ENCODE data around the gene STK17B. TPM values are rescaled to one million over a fixed set of nuclear protein-coding genes. Genes with fewer than 3 reads are reported as not detected.

The STK17B gene
- total RNA-seq, 4 donors from 2014 or later: 3.6 to 21.1 (median 11.9) TPM

- TF ChIP-seq POLR2A (IDR thresholded peaks at IDR 0.05) (no peak), EP300 (IDR thresholded peaks at IDR 0.05) (no peak), POLR2AphosphoS5 (IDR thresholded peaks at IDR 0.05) (no peak), CTCF (IDR thresholded peaks at IDR 0.05) (no peak)
- ATAC-seq: no peak
- Histone ChIP-seq H3K4me1 (no peaks in the 10 kb centered on the region), H3K27ac (no peak overlapping the region), H3K27me3 (no peaks in the 10 kb centered on the region), H3K36me3 (no peaks in the 10 kb centered on the region), H3K9me3 (no peaks in the 10 kb centered on the region), H3K4me3 (no peak overlapping the region)
- 80 to 88% methylated on average over 6 of the region's 6 CpGs for WGBS, 2 donors (ENCODE audit: low coverage in 1 of 2)
Measured at GRCh38 chr2:196215376-196215775, 44.0 kb upstream of the STK17B start.

- Histone ChIP-seq H3K27me3 (no peaks in the 10 kb centered on the region), H3K4me1 (no peaks in the 10 kb centered on the region), H3K9me3 (no peaks in the 10 kb centered on the region), H3K36me3 (no peaks in the 10 kb centered on the region), H3K4me3 (no peak overlapping the region), H3K27ac (no peak overlapping the region)
- ATAC-seq: no peak
- TF ChIP-seq EP300 (IDR thresholded peaks at IDR 0.05) (no peak), POLR2A (IDR thresholded peaks at IDR 0.05) (no peak), POLR2AphosphoS5 (IDR thresholded peaks at IDR 0.05) (no peak), CTCF (IDR thresholded peaks at IDR 0.05) (no peak)
Measured at GRCh38 chr2:196214156-196214555, 42.8 kb upstream of the STK17B start.

- Histone ChIP-seq H3K4me3 (no peak overlapping the region), H3K27ac (no peak overlapping the region), H3K4me1 (no peaks in the 10 kb centered on the region), H3K9me3 (no peaks in the 10 kb centered on the region), H3K27me3 (no peaks in the 10 kb centered on the region), H3K36me3 (no peaks in the 10 kb centered on the region)
- ATAC-seq: no peak
- 92 to 100% methylated on average over 2 of the region's 3 CpGs for WGBS, 2 donors (ENCODE audit: low coverage in 1 of 2)
- TF ChIP-seq POLR2AphosphoS5 (IDR thresholded peaks at IDR 0.05): no peak
- no peak for TF ChIP-seq EP300 (IDR thresholded peaks at IDR 0.05)
- no peak for TF ChIP-seq POLR2A (IDR thresholded peaks at IDR 0.05)
- TF ChIP-seq CTCF (IDR thresholded peaks at IDR 0.05): no peak
Measured at GRCh38 chr2:196213252-196213980, 42.0 kb upstream of the STK17B start.

GRCh38 chr2:196208915-196209314, 37.5 kb upstream of the STK17B start:
- H3K27ac ChIP-seq: no peak overlapping the region
- 88 to 92% methylated on average over 1 of the region's 1 CpG for WGBS, 2 donors (ENCODE audit: low coverage in 1 of 2)
- no peak for ATAC-seq

More at GRCh38 chr2:196208915-196209314, 37.5 kb upstream of the STK17B start:
- no peak for TF ChIP-seq CTCF (IDR thresholded peaks at IDR 0.05)
- TF ChIP-seq POLR2A (IDR thresholded peaks at IDR 0.05): no peak
- no peak for TF ChIP-seq POLR2AphosphoS5 (IDR thresholded peaks at IDR 0.05)
- no peak for TF ChIP-seq EP300 (IDR thresholded peaks at IDR 0.05)
- no peaks in the 10 kb centered on the region for H3K4me1 ChIP-seq
- H3K36me3 ChIP-seq: no peaks in the 10 kb centered on the region
- H3K27me3 ChIP-seq: no peaks in the 10 kb centered on the region
- no peak overlapping the region for H3K4me3 ChIP-seq
- no peaks in the 10 kb centered on the region for H3K9me3 ChIP-seq

Data from gastroesophageal sphincter (tissue), 4 donors.